PC-3 (cell line): ENCODE results near the gene VTCN1.

Experiments
- CTCF ChIP-seq: fragments of 300-600 bp; sonication (generic); conservative IDR thresholded peaks from 2 replicates; pipeline ENCODE4 v1.5.1; 2017; ENCODE audit warnings: antibody characterized with exemption, low read depth, mild to moderate bottlenecking, low read length
- EZH2 ChIP-seq: fragments of 300-600 bp; sonication (generic); IDR thresholded peaks from one replicate; pipeline ENCODE4 v1.6.1; 2017; ENCODE audit warnings: antibody characterized with exemption, mild to moderate bottlenecking, low read length; ENCODE audit not compliant: unreplicated experiment

- no peak for TF ChIP-seq CTCF
- no peak for TF ChIP-seq EZH2
These were observed 22.4 kb downstream of the VTCN1 start for GRCh38 chr1:117188170-117188815.
